Endothelial cell of umbilical vein (primary cell): ENCODE results near the gene PRIM2. TPM values are rescaled to one million over a fixed set of nuclear protein-coding genes. Genes with fewer than 3 reads are reported as not detected.
"Not testable (repeated sequence)": the region's sequence is repeated elsewhere in the genome, so short reads cannot be mapped to it uniquely, and the experiment has no call there.

Source experiments
- BruUV-seq: library from RNA; stranded (reverse); fragments of 400-500 nt; replicated peaks from 2 replicates; lab custom pipeline; 2021; lab: Mats Ljungman, UMichigan
- CTCF ChIA-PET: fragments of 300-600, 350-600 bp; sonication (Branson Sonifier 250); formaldehyde crosslinking; loops from one replicate; lab custom pipeline; 2021; ENCODE audit warnings: antibody characterized with exemption, inconsistent platforms; lab: Charles Lee
- POLR2A ChIA-PET: fragments of 300-600, 350-600 bp; sonication (Branson Sonifier 250); formaldehyde crosslinking; loops from one replicate; lab custom pipeline; 2021; ENCODE audit warnings: antibody characterized with exemption, inconsistent platforms; lab: Charles Lee
- DNase-seq: peaks from one replicate; pipeline ENCODE4 v3.0.0-alpha.2; 2011; ENCODE audit warnings: low read depth, low spot score
- FAIRE-seq: peaks from 2 replicates; lab custom pipeline; 2011; peaks lifted over from hg19 to GRCh38; lab: Jason Lieb, UNC
- H2AFZ ChIP-seq: 2 replicates; pipeline ENCODE4 v1.6.0; 2012; ENCODE audit warnings: low read depth, low read length, control low read depth, inconsistent platforms
- H3K27ac ChIP-seq: 2 replicates; pipeline ENCODE4 v1.5.1; 2011; ENCODE audit warnings: low read depth, mild to moderate bottlenecking, control low read depth, low read length, moderate library complexity; ENCODE audit not compliant: insufficient read depth
- H3K27me3 ChIP-seq, 2 experiments: 2 replicates each; pipeline versions ENCODE4 v1.6.0 to v1.6.1; 2011; ENCODE audit warnings: low read length in 2 of 2, mixed read lengths in 1 of 2; ENCODE audit not compliant: control insufficient read depth in 2 of 2, insufficient read depth in 2 of 2
- H3K36me3 ChIP-seq, 2 experiments: 2 replicates in 1 of 2; 3 replicates in 1 of 2; pipeline ENCODE4 v1.5.1; 2011; ENCODE audit warnings: low read length in 2 of 2, mild to moderate bottlenecking in 1 of 2, moderate library complexity in 1 of 2; ENCODE audit not compliant: control insufficient read depth in 2 of 2, insufficient read depth in 2 of 2; ENCODE audit errors: extremely low read depth in 1 of 2
- H3K4me1 ChIP-seq: 3 replicates; pipeline ENCODE4 v1.5.1; 2011; ENCODE audit warnings: mild to moderate bottlenecking, low read length; ENCODE audit not compliant: control insufficient read depth, insufficient read depth; ENCODE audit errors: extremely low read depth
- H3K4me2 ChIP-seq: 2 replicates; pipeline ENCODE4 v1.6.1; 2011; ENCODE audit warnings: low read length, control low read depth, mixed read lengths; ENCODE audit not compliant: insufficient read depth
- H3K4me3 ChIP-seq, 3 experiments: fragments of 200-600 bp in 1 of 3; sonication (generic), shearing (Covaris generic) in 1 of 3; replicated peaks in 1 of 3; 2 replicates each; pipeline ENCODE4 v1.5.1; 2011 to 2016; ENCODE audit warnings: control low read depth in 3 of 3, low read length in 3 of 3, mild to moderate bottlenecking in 2 of 3, inconsistent platforms in 1 of 3, low read depth in 1 of 3, moderate library complexity in 1 of 3; ENCODE audit not compliant: insufficient read depth in 1 of 3
- H3K79me2 ChIP-seq: 2 replicates; pipeline ENCODE4 v1.6.0; 2012; ENCODE audit warnings: low read length, inconsistent platforms; ENCODE audit not compliant: control insufficient read depth, insufficient read depth
- H3K9ac ChIP-seq: replicated peaks from 2 replicates; pipeline ENCODE3; 2011; ENCODE audit warnings: low read length, control low read depth; ENCODE audit not compliant: insufficient read depth; ENCODE audit errors: extremely low read depth
- H3K9me1 ChIP-seq: replicated peaks from 3 replicates; pipeline ENCODE4 v1.6.0; 2011; ENCODE audit warnings: mild to moderate bottlenecking, low read length; ENCODE audit not compliant: control insufficient read depth, insufficient read depth; ENCODE audit errors: extremely low read depth
- H3K9me3 ChIP-seq: replicated peaks from 2 replicates; pipeline ENCODE4 v1.5.1; 2012; ENCODE audit warnings: low read length, inconsistent platforms; ENCODE audit not compliant: control insufficient read depth, insufficient read depth
- H4K20me1 ChIP-seq: replicated peaks from 2 replicates; pipeline ENCODE3; 2011; ENCODE audit warnings: mild to moderate bottlenecking, low read length; ENCODE audit not compliant: control insufficient read depth, insufficient read depth; ENCODE audit errors: extremely low read depth
- EZH2 ChIP-seq: IDR thresholded peaks from 2 replicates; pipeline ENCODE4 v1.6.1; 2012; ENCODE audit warnings: borderline replicate concordance, low read depth, mild to moderate bottlenecking, moderate library complexity, low read length, inconsistent platforms; ENCODE audit not compliant: severe bottlenecking
- FOS ChIP-seq: IDR thresholded peaks from 2 replicates; pipeline ENCODE4 v1.6.1; 2011; ENCODE audit warnings: mild to moderate bottlenecking, low read length, moderate library complexity, borderline replicate concordance; ENCODE audit not compliant: insufficient read depth
- GATA2 ChIP-seq: IDR thresholded peaks from 2 replicates; pipeline ENCODE4 v1.7.0; 2011; ENCODE audit warnings: low read depth, mild to moderate bottlenecking, moderate library complexity, mixed read lengths, low read length; ENCODE audit not compliant: insufficient read length, insufficient read depth
- JUN ChIP-seq: IDR thresholded peaks from 2 replicates; pipeline ENCODE4 v1.6.1; 2011; ENCODE audit warnings: borderline replicate concordance, low read depth; ENCODE audit not compliant: insufficient read length, insufficient read depth
- MAX ChIP-seq: IDR thresholded peaks from 2 replicates; pipeline ENCODE4 v1.6.1; 2011; ENCODE audit not compliant: insufficient read depth, insufficient read length
- MYC ChIP-seq: IDR thresholded peaks from one replicate; pipeline ENCODE4 v1.6.1; 2011; ENCODE audit warnings: mild to moderate bottlenecking, low read depth, low read length
- POLR2A ChIP-seq: IDR thresholded peaks from 2 replicates; pipeline ENCODE4 v1.6.1; 2012; ENCODE audit warnings: low read depth, mild to moderate bottlenecking, control low read depth, low read length
- POLR2AphosphoS5 ChIP-seq: IDR thresholded peaks from 2 replicates; pipeline ENCODE4 v1.6.1; 2012; ENCODE audit warnings: low read depth, mild to moderate bottlenecking, control low read depth, low read length, moderate library complexity; ENCODE audit not compliant: insufficient read depth
- dilution Hi-C: fragments of 300-500 bp; cut with MboI; formaldehyde crosslinking; loops from one replicate; pipeline ENCODE4 v1.15.0; 2019; ENCODE audit warnings: low sequenced_read_pairs; ENCODE audit not compliant: extremely low pct_ligation_motif_present
- intact Hi-C: fragments of 100-400 bp; cut with micrococcal nuclease; formaldehyde crosslinking; loops from one replicate; pipeline ENCODE4 v1.10.0; 2022
- polyA plus RNA-seq, 4 experiments: library from polyadenylated mRNA; depleted of rRNA in 3 of 4; stranded (reverse) in 3 of 4; unstranded in 1 of 4; fragments of >200 nt; gene quantifications; 2 replicates each; pipeline versions ENCODE4 v1.2.1 to v1.2.3, GENCODE V29; 2011 to 2012; ENCODE audit warnings: missing spikeins in 1 of 4
- total RNA-seq: library from RNA; stranded (reverse); gene quantifications from 2 replicates; pipeline ENCODE4 v1.2.3, GENCODE V29; 2021
- TF ChIP-seq, protein P1 (sequence below), 2 donors: IDR thresholded peaks; 1 replicate in 1 of 2; 2 replicates in 1 of 2; pipeline ENCODE4 v1.5.1; 2011; ENCODE audit warnings: low read length in 2 of 2, mild to moderate bottlenecking in 2 of 2, moderate library complexity in 2 of 2, control low read depth in 1 of 2, inconsistent platforms in 1 of 2, low read depth in 1 of 2; ENCODE audit not compliant: insufficient read depth in 1 of 2; ENCODE audit errors: extremely low read depth in 1 of 2

Gene PRIM2
- total and polyA plus RNA-seq, 2 donors (not counting 3 experiments of a cell fraction or from before 2014, with no cell fraction given) = 5.3 to 21.0 TPM

DNA sequence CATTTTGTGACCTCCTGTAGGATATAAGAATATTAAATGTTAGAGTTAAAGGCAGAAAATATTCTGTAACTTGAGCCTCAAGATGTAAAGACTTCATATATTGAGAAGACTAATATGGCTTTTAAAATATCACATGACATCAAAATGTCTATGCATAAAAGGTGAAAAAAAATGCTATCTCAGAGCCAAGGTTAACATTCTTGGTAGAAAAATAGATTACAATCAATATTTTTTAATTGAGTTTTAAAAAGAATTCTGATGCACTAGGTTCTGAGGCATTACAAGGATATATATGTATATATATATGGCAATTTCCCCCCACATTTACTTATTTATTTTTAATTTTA, 49.2 kb upstream of the PRIM2 start:
- Histone ChIP-seq H3K9ac (no peak overlapping the region), H3K9me3 (no peaks in the 10 kb centered on the region), H2AFZ (no peak overlapping the region), H3K4me3 (no peak overlapping the region), H3K36me3 (no peaks in the 10 kb centered on the region), H3K79me2 (no peaks in the 10 kb centered on the region), H3K4me1 (peaks cover 17% of the 10 kb centered on the region), H3K9me1 (no peaks in the 10 kb centered on the region), H3K27ac (no peak overlapping the region), H3K27me3 (no peaks in the 10 kb centered on the region), H4K20me1 (no peaks in the 10 kb centered on the region), H3K4me2 (no peak overlapping the region)
- TF ChIP-seq MAX (no peak), JUN (no peak), GATA2 (no peak), POLR2A (no peak), POLR2AphosphoS5 (no peak), EZH2 (no peak), MYC (no peak), FOS (no peak)
- TF ChIP-seq, protein P1, sequence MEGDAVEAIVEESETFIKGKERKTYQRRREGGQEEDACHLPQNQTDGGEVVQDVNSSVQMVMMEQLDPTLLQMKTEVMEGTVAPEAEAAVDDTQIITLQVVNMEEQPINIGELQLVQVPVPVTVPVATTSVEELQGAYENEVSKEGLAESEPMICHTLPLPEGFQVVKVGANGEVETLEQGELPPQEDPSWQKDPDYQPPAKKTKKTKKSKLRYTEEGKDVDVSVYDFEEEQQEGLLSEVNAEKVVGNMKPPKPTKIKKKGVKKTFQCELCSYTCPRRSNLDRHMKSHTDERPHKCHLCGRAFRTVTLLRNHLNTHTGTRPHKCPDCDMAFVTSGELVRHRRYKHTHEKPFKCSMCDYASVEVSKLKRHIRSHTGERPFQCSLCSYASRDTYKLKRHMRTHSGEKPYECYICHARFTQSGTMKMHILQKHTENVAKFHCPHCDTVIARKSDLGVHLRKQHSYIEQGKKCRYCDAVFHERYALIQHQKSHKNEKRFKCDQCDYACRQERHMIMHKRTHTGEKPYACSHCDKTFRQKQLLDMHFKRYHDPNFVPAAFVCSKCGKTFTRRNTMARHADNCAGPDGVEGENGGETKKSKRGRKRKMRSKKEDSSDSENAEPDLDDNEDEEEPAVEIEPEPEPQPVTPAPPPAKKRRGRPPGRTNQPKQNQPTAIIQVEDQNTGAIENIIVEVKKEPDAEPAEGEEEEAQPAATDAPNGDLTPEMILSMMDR (IDR thresholded peaks at IDR 0.05; ENCODE audit: extremely low read depth in 1 of 2, insufficient read depth in 1 of 2, low read depth in 1 of 2, low read length in 2 of 2) = no peak
- CTCF ChIA-PET = interaction anchor here (0.9 to 1.6 kb wide), 12 partner anchors 9 to 364 kb away, joined by 3 to 51 read pairs (median 4); partner anchors contain the start of genes BEND6, PRIM2 and RAB23
- dilution Hi-C loops = no loop called here
- DNase-seq (no peak), FAIRE-seq (no peak)
- POLR2A ChIA-PET = no interaction called here
- intact Hi-C loops = loop anchor here (1.0 kb wide), 1 partner anchor 48 kb away; no protein-coding TSS in a partner anchor
- BruUV-seq = no TSS peak

GRCh38 chr6:57274113-57274824, 43.2 kb upstream of the PRIM2 start:
- H2AFZ ChIP-seq, POLR2A ChIA-PET, H3K9ac ChIP-seq, dilution Hi-C loops, H3K79me2 ChIP-seq, H3K4me2 ChIP-seq, FAIRE-seq, H3K9me1 ChIP-seq, DNase-seq, H3K4me1 ChIP-seq, H3K27me3 ChIP-seq, H3K9me3 ChIP-seq, H3K27ac ChIP-seq, CTCF ChIA-PET, H4K20me1 ChIP-seq, H3K36me3 ChIP-seq, H3K4me3 ChIP-seq, intact Hi-C loops, BruUV-seq: not testable (repeated sequence)
